Mesendoderm (in vitro differentiated cells): ENCODE results near the gene LARP1B.
A peak's percentile ranks its signal among the peaks of the same experiment; 100 is the strongest.
"Not testable (repeated sequence)": the region's sequence is repeated elsewhere in the genome, so short reads cannot be mapped to it uniquely, and the experiment has no call there.

Source experiments
- DNase-seq: peaks from one replicate; pipeline ENCODE4 v3.0.0; 2013
- H2AK5ac ChIP-seq: 2 replicates; pipeline ENCODE4 v1.6.1; 2013; ENCODE audit warnings: low read length, inconsistent platforms
- H2BK120ac ChIP-seq: 2 replicates; pipeline ENCODE4 v1.6.1; 2013; ENCODE audit warnings: low read depth, mild to moderate bottlenecking, low read length, moderate library complexity, mixed read lengths
- H2BK15ac ChIP-seq: replicated peaks from 2 replicates; pipeline ENCODE4 v1.6.1; 2013; ENCODE audit warnings: low read depth, mild to moderate bottlenecking, moderate library complexity
- H2BK5ac ChIP-seq: 2 replicates; pipeline ENCODE4 v1.6.1; 2013; ENCODE audit warnings: low read length, inconsistent platforms
- H3K18ac ChIP-seq: 2 replicates; pipeline ENCODE4 v1.6.1; 2013; ENCODE audit warnings: mild to moderate bottlenecking, low read length, mixed read lengths
- H3K23ac ChIP-seq: one replicate; pipeline ENCODE4 v1.6.1; 2013; ENCODE audit warnings: low read length
- H3K27ac ChIP-seq: 2 replicates; pipeline ENCODE4 v1.5.1; 2013; ENCODE audit warnings: low read depth, mild to moderate bottlenecking, inconsistent platforms, low read length, moderate library complexity
- H3K27me3 ChIP-seq: 2 replicates; pipeline ENCODE4 v1.6.1; 2013; ENCODE audit warnings: low read length, control low read depth, mild to moderate bottlenecking, inconsistent platforms; ENCODE audit not compliant: insufficient read depth, poor library complexity
- H3K36me3 ChIP-seq: 2 replicates; pipeline ENCODE4 v1.6.1; 2013; ENCODE audit warnings: low read length, inconsistent platforms; ENCODE audit not compliant: control insufficient read depth, insufficient read depth
- H3K4ac ChIP-seq: one replicate; pipeline ENCODE4 v1.6.1; 2013; ENCODE audit warnings: low read depth, mild to moderate bottlenecking, low read length, moderate library complexity
- H3K4me1 ChIP-seq: 2 replicates; pipeline ENCODE4 v1.6.1; 2013; ENCODE audit warnings: low read depth, low read length, inconsistent platforms; ENCODE audit not compliant: control insufficient read depth
- H3K4me2 ChIP-seq: 2 replicates; pipeline ENCODE4 v1.6.1; 2013; ENCODE audit warnings: low read length
- H3K4me3 ChIP-seq: 2 replicates; pipeline ENCODE4 v1.5.1; 2013; ENCODE audit warnings: mild to moderate bottlenecking, low read length
- H3K56ac ChIP-seq: one replicate; pipeline ENCODE4 v1.6.1; 2013; ENCODE audit warnings: low read length
- H3K79me1 ChIP-seq: 2 replicates; pipeline ENCODE4 v1.6.1; 2013; ENCODE audit warnings: low read length, inconsistent platforms
- H3K79me2 ChIP-seq: 2 replicates; pipeline ENCODE4 v1.6.1; 2013; ENCODE audit warnings: mild to moderate bottlenecking, low read length; ENCODE audit not compliant: control insufficient read depth, insufficient read depth
- H3K9ac ChIP-seq: 2 replicates; pipeline ENCODE4 v1.6.1; 2013; ENCODE audit warnings: low read length, inconsistent platforms
- H4K5ac ChIP-seq: one replicate; pipeline ENCODE4 v1.6.1; 2013; ENCODE audit warnings: low read length
- H4K8ac ChIP-seq: one replicate; pipeline ENCODE4 v1.6.1; 2013; ENCODE audit warnings: low read depth, mild to moderate bottlenecking, control low read depth, low read length, moderate library complexity
- WGBS: extraction: QIAGEN DNeasy Blood & Tissue Kit; methylation state at CpG from one replicate; pipeline ENCODE4 v1.1.7; 2013; ENCODE audit warnings: low lambda C conversion rate, missing lambda C conversion rate; ENCODE audit not compliant: insufficient coverage; ENCODE audit errors: extremely low coverage; 5-methylcytosine and 5-hydroxymethylcytosine counted together

The LARP1B gene

DNA sequence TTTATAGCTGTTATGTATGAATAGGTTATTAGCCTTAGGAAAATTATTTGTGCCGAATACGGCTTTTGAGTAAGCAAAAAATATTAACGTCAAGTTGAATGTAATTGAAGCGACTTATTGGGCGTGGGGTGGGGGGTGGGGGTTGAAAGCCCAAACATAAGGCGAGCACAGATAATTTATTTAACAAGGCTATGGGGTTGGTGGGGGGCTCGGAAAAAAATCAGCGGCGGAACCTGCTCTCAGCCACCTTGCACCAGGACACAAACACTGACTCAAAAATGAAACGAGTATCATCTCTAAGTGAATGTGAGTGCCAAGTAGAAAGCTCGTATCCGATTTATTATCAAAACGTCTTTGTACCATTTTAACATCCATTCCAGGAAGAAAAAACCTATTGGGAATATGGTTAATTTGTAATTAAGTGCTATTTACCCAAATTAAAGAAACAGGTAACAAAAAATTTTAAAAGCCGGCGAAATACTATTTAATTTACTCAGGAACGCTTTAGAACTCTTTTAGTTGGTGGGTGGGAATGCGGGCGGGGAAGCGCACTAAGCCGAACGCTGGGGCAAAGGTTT is 902 bp upstream of the LARP1B start:
- H3K4me2 ChIP-seq: peak overlapping the region; percentile 68
- peak overlapping the region; percentile 93 for H2BK15ac ChIP-seq
- H3K23ac ChIP-seq: no peak overlapping the region
- peak overlapping the region; percentile 77 for H3K4ac ChIP-seq
- H3K36me3 ChIP-seq: no peaks in the 10 kb centered on the region
- peak overlapping the region; percentile 96 for H3K56ac ChIP-seq
- peak overlapping the region; percentile 77 for H3K18ac ChIP-seq
- H2AK5ac ChIP-seq: no peak overlapping the region
- no peaks in the 10 kb centered on the region for H3K27me3 ChIP-seq
- H2BK5ac ChIP-seq: no peak overlapping the region
- H2BK120ac ChIP-seq: no peak overlapping the region
- H3K79me2 ChIP-seq: peaks cover 15% of the 10 kb centered on the region
- DNase-seq: no peak
- H4K5ac ChIP-seq: no peak overlapping the region
- H3K9ac ChIP-seq: peak overlapping the region; percentile 93
- no peaks in the 10 kb centered on the region for H3K4me1 ChIP-seq
- peak overlapping the region; percentile 99 for H3K27ac ChIP-seq
- WGBS: no CpG with 5 or more reads among the region's 21 CpGs
- peaks cover 1% of the 10 kb centered on the region for H3K79me1 ChIP-seq
- H4K8ac ChIP-seq: peak overlapping the region; percentile 1
- peak overlapping the region; percentile 61 for H3K4me3 ChIP-seq

- Histone ChIP-seq H3K4me3 (peak overlapping the region; percentile 62), H2BK120ac (no peak overlapping the region), H2AK5ac (no peak overlapping the region), H3K79me2 (peaks cover 16% of the 10 kb centered on the region), H2BK15ac (no peak overlapping the region), H3K23ac (peak overlapping the region; percentile 24), H3K27ac (peak overlapping the region; percentile 99), H3K9ac (peak overlapping the region; percentile 87), H4K8ac (no peak overlapping the region), H3K4ac (no peak overlapping the region), H3K56ac (peak overlapping the region; percentile 95), H3K4me2 (peak overlapping the region; percentile 75), H3K27me3 (no peaks in the 10 kb centered on the region), H3K79me1 (peaks cover 1% of the 10 kb centered on the region), H3K18ac (peak overlapping the region; percentile 90), H2BK5ac (no peak overlapping the region), H3K36me3 (no peaks in the 10 kb centered on the region), H3K4me1 (no peaks in the 10 kb centered on the region), H4K5ac (no peak overlapping the region)
- peak; percentile 86 for DNase-seq
- WGBS: no CpG with 5 or more reads among the region's 101 CpGs
These were observed 739 bp downstream of the LARP1B start for GRCh38 chr4:128061566-128062536.

DNA sequence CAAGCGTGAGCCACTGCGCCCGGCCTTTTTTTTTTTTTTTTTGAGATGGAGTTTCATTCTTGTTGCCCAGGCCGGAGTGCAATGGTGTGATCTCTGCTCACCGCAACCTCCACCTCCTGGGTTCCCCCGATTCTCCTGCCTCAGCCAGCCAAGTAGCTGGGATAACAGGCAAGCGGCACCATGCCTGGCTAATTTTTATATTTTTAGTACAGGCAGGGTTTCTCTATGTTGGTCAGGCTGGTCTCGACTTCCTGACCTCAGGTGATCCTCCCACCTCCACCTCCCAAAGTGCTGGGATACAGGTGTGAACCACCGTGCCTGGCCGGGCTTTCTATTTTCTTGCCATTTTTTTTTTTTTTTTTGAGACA is 5.3 kb downstream of the LARP1B start:
- not testable (repeated sequence) for H3K23ac ChIP-seq, H3K27ac ChIP-seq, H2BK5ac ChIP-seq, H4K8ac ChIP-seq, H2BK15ac ChIP-seq, H3K4ac ChIP-seq, H3K36me3 ChIP-seq, H3K79me1 ChIP-seq, H3K4me3 ChIP-seq, H3K9ac ChIP-seq, DNase-seq, H3K56ac ChIP-seq, H3K4me2 ChIP-seq, H3K18ac ChIP-seq, H2BK120ac ChIP-seq, H2AK5ac ChIP-seq, H4K5ac ChIP-seq, H3K4me1 ChIP-seq, H3K27me3 ChIP-seq
- WGBS: no CpG with 5 or more reads among the region's 10 CpGs
- H3K79me2 ChIP-seq: peaks cover 26% of the 10 kb centered on the region

- DNase-seq: peak; percentile 78
- WGBS: no CpG with 5 or more reads among the region's 3 CpGs
- H2BK5ac ChIP-seq: no peak overlapping the region
These were observed 7.8 kb downstream of the LARP1B start for GRCh38 chr4:128068918-128069317.

GRCh38 chr4:128076464-128076863 is 15.4 kb downstream of the LARP1B start:
- H3K4me2 ChIP-seq: no peak overlapping the region
- H2BK15ac ChIP-seq: no peak overlapping the region
- no peak overlapping the region for H4K8ac ChIP-seq
- no peaks in the 10 kb centered on the region for H3K79me1 ChIP-seq
- no peak overlapping the region for H3K27ac ChIP-seq
- no peak for DNase-seq
- H3K4me3 ChIP-seq: no peak overlapping the region
- no peak overlapping the region for H3K9ac ChIP-seq
- no peak overlapping the region for H3K4ac ChIP-seq
- H3K56ac ChIP-seq: no peak overlapping the region
- no peaks in the 10 kb centered on the region for H3K79me2 ChIP-seq
- H3K18ac ChIP-seq: no peak overlapping the region
- no peak overlapping the region for H2BK5ac ChIP-seq
- H4K5ac ChIP-seq: no peak overlapping the region
- whole genome bisulfite sequencing: no CpG with 5 or more reads among the region's 4 CpGs
- no peak overlapping the region for H3K23ac ChIP-seq
- no peaks in the 10 kb centered on the region for H3K27me3 ChIP-seq
- no peak overlapping the region for H2BK120ac ChIP-seq
- H2AK5ac ChIP-seq: no peak overlapping the region
- H3K36me3 ChIP-seq: peaks cover 1% of the 10 kb centered on the region
- H3K4me1 ChIP-seq: no peaks in the 10 kb centered on the region

More at GRCh38 chr4:128068918-128069317, 7.8 kb downstream of the LARP1B start:
- H3K79me2 ChIP-seq: peaks cover 15% of the 10 kb centered on the region
- no peak overlapping the region for H4K5ac ChIP-seq
- H3K4ac ChIP-seq: no peak overlapping the region
- H3K23ac ChIP-seq: no peak overlapping the region
- H3K18ac ChIP-seq: no peak overlapping the region
- no peaks in the 10 kb centered on the region for H3K36me3 ChIP-seq
- no peak overlapping the region for H3K27ac ChIP-seq
- H2BK15ac ChIP-seq: no peak overlapping the region
- H4K8ac ChIP-seq: no peak overlapping the region
- no peaks in the 10 kb centered on the region for H3K4me1 ChIP-seq
- no peak overlapping the region for H3K9ac ChIP-seq
- no peak overlapping the region for H3K56ac ChIP-seq
- H2BK120ac ChIP-seq: no peak overlapping the region
- H3K4me2 ChIP-seq: no peak overlapping the region
- H3K79me1 ChIP-seq: peaks cover 1% of the 10 kb centered on the region
- no peak overlapping the region for H2AK5ac ChIP-seq
- H3K4me3 ChIP-seq: no peak overlapping the region
- no peaks in the 10 kb centered on the region for H3K27me3 ChIP-seq
